ENCODE data around the gene SLC8A2. TPM values are rescaled to one million over a fixed set of nuclear protein-coding genes. Genes with fewer than 3 reads are reported as not detected.

The SLC8A2 gene
- total RNA-seq, 1 donor from 2014 or later: 14.5 TPM

GRCh38 chr19:47430041-47430802 lies 41.5 kb downstream of the SLC8A2 start:
- DNase-seq (ENCODE audit: low spot score): peak; percentile 80

GRCh38 chr19:47429140-47429793 lies 42.4 kb downstream of the SLC8A2 start:
- H3K4me2 ChIP-seq: peak overlapping the region; percentile 58
- H3K4me1 ChIP-seq: peaks cover 14% of the 10 kb centered on the region
- H4K20me1 ChIP-seq (ENCODE audit: low read depth): no peaks in the 10 kb centered on the region
- no peaks in the 10 kb centered on the region for H3K36me3 Mint-ChIP-seq
- H3K27me3 Mint-ChIP-seq (ENCODE audit: insufficient read depth, low read depth): peaks cover 33% of the 10 kb centered on the region
- H3K4me3 ChIP-seq: peak overlapping the region; percentile 5
- H3K9me3 Mint-ChIP-seq: no peaks in the 10 kb centered on the region
- no peak overlapping the region for H3K27ac ChIP-seq
- peaks cover 14% of the 10 kb centered on the region for H3K4me1 Mint-ChIP-seq
- no peak overlapping the region for H3K27ac Mint-ChIP-seq
- no peaks in the 10 kb centered on the region for H3K36me3 ChIP-seq
- peaks cover 30% of the 10 kb centered on the region for H3K27me3 ChIP-seq
- H3K9me3 ChIP-seq (ENCODE audit: low read depth): no peaks in the 10 kb centered on the region
- peaks cover 37% of the 10 kb centered on the region for H3F3A ChIP-seq (ENCODE audit: low read depth)
- DNase-seq (ENCODE audit: low spot score): no peak
- peak overlapping the region; percentile 57 for H3K4me3 Mint-ChIP-seq
- no peaks in the 10 kb centered on the region for H3K79me2 ChIP-seq (ENCODE audit: low read depth)
- H2AFZ ChIP-seq (replicated peaks): no peak overlapping the region
- TF ChIP-seq EZH2 (IDR thresholded peaks at IDR 0.05) (no peak), EZH2phosphoT487 (IDR thresholded peaks at IDR 0.05) (no peak)
- TF ChIP-seq, protein P1, sequence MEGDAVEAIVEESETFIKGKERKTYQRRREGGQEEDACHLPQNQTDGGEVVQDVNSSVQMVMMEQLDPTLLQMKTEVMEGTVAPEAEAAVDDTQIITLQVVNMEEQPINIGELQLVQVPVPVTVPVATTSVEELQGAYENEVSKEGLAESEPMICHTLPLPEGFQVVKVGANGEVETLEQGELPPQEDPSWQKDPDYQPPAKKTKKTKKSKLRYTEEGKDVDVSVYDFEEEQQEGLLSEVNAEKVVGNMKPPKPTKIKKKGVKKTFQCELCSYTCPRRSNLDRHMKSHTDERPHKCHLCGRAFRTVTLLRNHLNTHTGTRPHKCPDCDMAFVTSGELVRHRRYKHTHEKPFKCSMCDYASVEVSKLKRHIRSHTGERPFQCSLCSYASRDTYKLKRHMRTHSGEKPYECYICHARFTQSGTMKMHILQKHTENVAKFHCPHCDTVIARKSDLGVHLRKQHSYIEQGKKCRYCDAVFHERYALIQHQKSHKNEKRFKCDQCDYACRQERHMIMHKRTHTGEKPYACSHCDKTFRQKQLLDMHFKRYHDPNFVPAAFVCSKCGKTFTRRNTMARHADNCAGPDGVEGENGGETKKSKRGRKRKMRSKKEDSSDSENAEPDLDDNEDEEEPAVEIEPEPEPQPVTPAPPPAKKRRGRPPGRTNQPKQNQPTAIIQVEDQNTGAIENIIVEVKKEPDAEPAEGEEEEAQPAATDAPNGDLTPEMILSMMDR (IDR thresholded peaks at IDR 0.05): no peak
- H3K9ac ChIP-seq: no peak overlapping the region

More at GRCh38 chr19:47430041-47430802, 41.5 kb downstream of the SLC8A2 start:
- H2AFZ ChIP-seq (replicated peaks): peak overlapping the region; percentile 75
- peaks cover 30% of the 10 kb centered on the region for H3K27me3 ChIP-seq
- H3K4me3 ChIP-seq: peak overlapping the region; percentile 5
- H3F3A ChIP-seq (ENCODE audit: low read depth): peaks cover 37% of the 10 kb centered on the region
- H4K20me1 ChIP-seq (ENCODE audit: low read depth): no peaks in the 10 kb centered on the region
- no peak overlapping the region for H3K27ac Mint-ChIP-seq
- H3K36me3 ChIP-seq: no peaks in the 10 kb centered on the region
- H3K9me3 ChIP-seq (ENCODE audit: low read depth): no peaks in the 10 kb centered on the region
- H3K4me2 ChIP-seq: peak overlapping the region; percentile 58
- peaks cover 29% of the 10 kb centered on the region for H3K27me3 Mint-ChIP-seq (ENCODE audit: insufficient read depth, low read depth)
- H3K4me3 Mint-ChIP-seq: peak overlapping the region; percentile 66
- no peaks in the 10 kb centered on the region for H3K9me3 Mint-ChIP-seq
- peaks cover 14% of the 10 kb centered on the region for H3K4me1 ChIP-seq
- H3K4me1 Mint-ChIP-seq: peaks cover 11% of the 10 kb centered on the region
- no peak overlapping the region for H3K9ac ChIP-seq
- peak; percentile 29 for TF ChIP-seq EZH2phosphoT487 (IDR thresholded peaks at IDR 0.05)
- peak; percentile 51 for TF ChIP-seq EZH2 (IDR thresholded peaks at IDR 0.05)
- TF ChIP-seq, protein P1 (IDR thresholded peaks at IDR 0.05): peak; percentile 33
- no peaks in the 10 kb centered on the region for H3K36me3 Mint-ChIP-seq
- no peaks in the 10 kb centered on the region for H3K79me2 ChIP-seq (ENCODE audit: low read depth)
- no peak overlapping the region for H3K27ac ChIP-seq

DNA sequence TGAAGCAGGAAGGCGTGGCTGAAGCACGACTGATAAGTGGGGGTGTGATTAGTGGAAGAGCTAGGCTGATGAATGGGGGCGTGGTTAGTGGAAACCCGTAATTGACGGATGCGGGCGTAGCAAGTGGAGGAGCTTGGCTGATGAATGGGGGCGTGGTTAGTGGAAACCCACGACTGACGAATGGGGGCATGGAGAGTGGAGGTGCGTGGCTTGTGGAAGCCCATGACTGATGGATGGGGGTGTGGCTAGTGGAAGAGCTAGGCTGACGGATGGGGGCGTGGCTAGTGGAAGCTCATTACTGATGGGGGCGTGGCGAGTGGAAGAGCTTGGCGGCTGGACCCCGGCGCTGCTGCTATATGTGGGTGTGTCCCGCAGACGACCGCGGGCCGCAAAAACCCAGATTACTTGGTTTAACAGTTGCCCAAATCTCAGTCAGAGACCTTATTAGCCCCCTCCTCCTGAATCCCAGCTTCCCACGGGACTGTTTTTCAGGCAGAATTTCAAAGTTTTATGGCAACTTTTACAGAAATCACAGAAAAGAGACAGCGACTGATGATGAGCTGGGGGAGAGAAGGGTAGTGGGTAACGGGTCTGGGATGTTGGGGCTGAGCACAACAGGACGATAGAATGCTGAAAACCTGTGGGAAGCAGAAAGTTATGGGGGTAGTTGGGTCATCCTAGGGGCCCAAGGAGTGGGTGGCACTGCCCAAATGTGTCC lies 43.4 kb downstream of the SLC8A2 start:
- no peaks in the 10 kb centered on the region for H3K36me3 Mint-ChIP-seq
- peak overlapping the region; percentile 42 for H3K4me3 ChIP-seq
- peaks cover 28% of the 10 kb centered on the region for H3K27me3 Mint-ChIP-seq (ENCODE audit: insufficient read depth, low read depth)
- H3K27ac ChIP-seq: no peak overlapping the region
- H3K9me3 ChIP-seq (ENCODE audit: low read depth): no peaks in the 10 kb centered on the region
- H3K4me1 ChIP-seq: peaks cover 14% of the 10 kb centered on the region
- no peak overlapping the region for H2AFZ ChIP-seq (replicated peaks)
- H3K4me2 ChIP-seq: peak overlapping the region; percentile 84
- DNase-seq (ENCODE audit: low spot score): peak; percentile 100
- H3K36me3 ChIP-seq: no peaks in the 10 kb centered on the region
- H3K9me3 Mint-ChIP-seq: no peaks in the 10 kb centered on the region
- peaks cover 38% of the 10 kb centered on the region for H3F3A ChIP-seq (ENCODE audit: low read depth)
- TF ChIP-seq EZH2 (IDR thresholded peaks at IDR 0.05): no peak
- TF ChIP-seq EZH2phosphoT487 (IDR thresholded peaks at IDR 0.05): no peak
- TF ChIP-seq, protein P1 (IDR thresholded peaks at IDR 0.05): no peak
- H3K4me1 Mint-ChIP-seq: peaks cover 16% of the 10 kb centered on the region
- no peaks in the 10 kb centered on the region for H3K79me2 ChIP-seq (ENCODE audit: low read depth)
- no peak overlapping the region for H3K27ac Mint-ChIP-seq
- H3K9ac ChIP-seq: no peak overlapping the region
- H3K4me3 Mint-ChIP-seq: no peak overlapping the region
- H4K20me1 ChIP-seq (ENCODE audit: low read depth): no peaks in the 10 kb centered on the region
- H3K27me3 ChIP-seq: peaks cover 34% of the 10 kb centered on the region
